Gastrocnemius medialis (tissue), 4 donors: ENCODE measurements around the gene FARS2.

Source experiments
- CTCF ChIP-seq, 5 experiments: fragments of 450-650 bp in 3 of 5; fragments of 200-600 bp in 2 of 5; sonication (generic) in 2 of 5; IDR thresholded peaks in 4 of 5; conservative IDR thresholded peaks in 1 of 5; 1 replicate in 4 of 5; 2 replicates in 1 of 5; pipeline ENCODE4 v1.5.1; 2016 to 2019; ENCODE audit warnings: antibody characterized with exemption in 5 of 5, mild to moderate bottlenecking in 3 of 5, moderate library complexity in 3 of 5
- POLR2A ChIP-seq, 2 donors: fragments of 450-650 bp; IDR thresholded peaks; one replicate each; pipeline ENCODE4 v1.6.1; 2017; ENCODE audit warnings: antibody characterized with exemption in 2 of 2, mild to moderate bottlenecking in 2 of 2, moderate library complexity in 2 of 2

DNA sequence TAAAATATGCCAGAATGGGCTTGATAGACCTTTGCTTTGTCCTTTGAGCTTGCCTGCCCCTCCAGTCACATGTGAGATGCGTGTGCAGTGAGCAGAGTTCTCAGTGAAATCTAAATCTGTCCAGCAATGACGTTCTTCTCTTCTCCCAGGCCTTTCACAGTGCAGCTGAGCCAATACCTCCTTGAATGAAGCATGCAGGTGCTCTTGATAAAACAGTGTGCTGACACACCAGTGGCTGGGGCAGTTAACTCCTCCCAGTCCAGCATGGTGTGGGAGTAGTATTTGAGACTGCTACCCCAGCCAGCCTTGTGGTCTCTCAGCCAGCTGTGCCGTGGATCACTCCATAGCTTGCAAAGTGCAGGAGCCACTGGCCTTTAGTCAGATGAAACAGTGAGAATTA is 240.5 kb downstream of the FARS2 start:
- TF ChIP-seq CTCF (IDR thresholded peaks at IDR 0.05 in 4 of 5, conservative IDR thresholded peaks at IDR 0.05 in 1 of 5) (no peak), POLR2A (IDR thresholded peaks at IDR 0.05) (no peak)
